Esophagus mucosa (tissue), 1 donor: Measurements from ENCODE around the gene SLFN5. TPM values are rescaled to one million over a fixed set of nuclear protein-coding genes. Genes with fewer than 3 reads are reported as not detected.
"Not testable (repeated sequence)": the region's sequence is repeated elsewhere in the genome, so short reads cannot be mapped to it uniquely, and the experiment has no call there.

Source experiments
- ATAC-seq: fragments of 200-7000 bp; cut with Tn5 transposase; one replicate; pipeline ENCODE4 v1.9.1; 2020
- total RNA-seq: library from RNA; stranded (reverse); gene quantifications from one replicate; pipeline ENCODE4 v1.2.4, GENCODE V29; 2023
- donor health status: DM: yes; HTN: yes; CAD: no.

Gene SLFN5
- total RNA-seq, 1 donor from 2014 or later: 25.0 TPM

- peak; percentile 72 for ATAC-seq
Measured at GRCh38 chr17:35242158-35242804, 591 bp upstream of the SLFN5 start.

- peak; percentile 36 for ATAC-seq
Measured at GRCh38 chr17:35243561-35244340, 879 bp downstream of the SLFN5 start.

- ATAC-seq: peak; percentile 31
Measured at GRCh38 chr17:35244341-35245195, 1.7 kb downstream of the SLFN5 start.

- ATAC-seq: peak; percentile 66
Measured at GRCh38 chr17:35245196-35245486, 2.3 kb downstream of the SLFN5 start.

GRCh38 chr17:35252651-35253050 is 9.8 kb downstream of the SLFN5 start:
- ATAC-seq: no peak

- peak; percentile 83 for ATAC-seq
Measured at GRCh38 chr17:35254107-35254773, 11.4 kb downstream of the SLFN5 start.

GRCh38 chr17:35255316-35255715 is 12.4 kb downstream of the SLFN5 start:
- ATAC-seq: no peak

- no peak for ATAC-seq
Measured at GRCh38 chr17:35256629-35257028, 13.8 kb downstream of the SLFN5 start.

GRCh38 chr17:35257208-35257659 is 14.4 kb downstream of the SLFN5 start:
- ATAC-seq: peak; percentile 66

- ATAC-seq: no peak
Measured at GRCh38 chr17:35259001-35259400, 16.1 kb downstream of the SLFN5 start.

GRCh38 chr17:35265071-35265470 is 22.2 kb downstream of the SLFN5 start:
- ATAC-seq: no peak

GRCh38 chr17:35265566-35266141 is 22.8 kb downstream of the SLFN5 start:
- no peak for ATAC-seq

GRCh38 chr17:35274167-35275066 is 31.5 kb downstream of the SLFN5 start:
- not testable (repeated sequence) for ATAC-seq

- not testable (repeated sequence) for ATAC-seq
Measured at GRCh38 chr17:35278454-35278853, 35.6 kb downstream of the SLFN5 start.

- not testable (repeated sequence) for ATAC-seq
Measured at GRCh38 chr17:35278876-35279275, 36.0 kb downstream of the SLFN5 start.

GRCh38 chr17:35283767-35284166 is 40.9 kb downstream of the SLFN5 start:
- ATAC-seq: no peak

GRCh38 chr17:35284955-35285354 is 42.1 kb downstream of the SLFN5 start:
- ATAC-seq: no peak

GRCh38 chr17:35286120-35286781 is 43.4 kb downstream of the SLFN5 start:
- no peak for ATAC-seq

GRCh38 chr17:35287286-35287811 is 44.5 kb downstream of the SLFN5 start:
- no peak for ATAC-seq

GRCh38 chr17:35289222-35289621 is 46.4 kb downstream of the SLFN5 start:
- ATAC-seq: no peak
